Measurements from ENCODE around the gene CDH26.

Gene CDH26

GRCh38 chr20:59958123-59958522, at the start of gene CDH26:
Gene CDH26, plus strand, starts transcription at chr20:59958423. Its CDS starts 304 bp downstream, at chr20:59958727.
- Mint-ChIP-seq H3K27ac (no peak within 1 kb of the TSS), H3K36me3 (ENCODE audit: low read depth) (no peaks in the 10 kb centered on the region), H3K4me1 (no peaks in the 10 kb centered on the region), H3K27me3 (ENCODE audit: low read depth, poor library complexity) (peaks cover 18% of the 10 kb centered on the region), H3K4me3 (no peak within 1 kb of the TSS), H3K9me3 (no peaks in the 10 kb centered on the region)
- DNase-seq, result no peak
- TF ChIP-seq CTCF (IDR thresholded peaks at IDR 0.05), result no peak

DNA sequence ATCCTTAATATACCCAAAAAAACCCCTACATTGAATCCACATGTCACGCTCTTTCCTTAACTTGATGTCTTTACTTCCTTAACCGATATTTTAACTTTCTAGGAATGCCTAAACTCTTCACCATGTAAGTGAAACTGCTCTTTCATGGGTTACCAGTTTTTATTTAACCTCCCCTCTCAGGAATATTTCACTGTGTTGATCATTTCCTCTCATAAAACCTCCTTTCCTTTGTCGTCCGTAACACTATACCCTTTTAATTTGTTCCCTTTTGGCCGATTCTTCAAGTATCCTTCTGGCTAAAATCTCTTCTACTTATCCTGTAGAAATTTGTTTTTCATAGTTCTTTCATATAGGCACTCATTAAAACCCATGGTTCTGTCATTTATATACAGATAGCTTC, 49.4 kb upstream of the CDH26 start:
- no peak overlapping the region for H3K4me3 Mint-ChIP-seq
- no peak for TF ChIP-seq CTCF (IDR thresholded peaks at IDR 0.05)

GRCh38 chr20:59911041-59911440, 47.2 kb upstream of the CDH26 start:
- Mint-ChIP-seq H3K4me3 (no peak overlapping the region), H3K27ac (no peak overlapping the region), H3K36me3 (ENCODE audit: low read depth) (no peaks in the 10 kb centered on the region), H3K9me3 (no peaks in the 10 kb centered on the region), H3K27me3 (ENCODE audit: low read depth, poor library complexity) (peaks cover 3% of the 10 kb centered on the region), H3K4me1 (no peaks in the 10 kb centered on the region)
- no peak for DNase-seq
- TF ChIP-seq CTCF (IDR thresholded peaks at IDR 0.05), result no peak

More for the DNA sequence above, 49.4 kb upstream of the CDH26 start:
- no peak for DNase-seq
- Mint-ChIP-seq H3K9me3 (no peaks in the 10 kb centered on the region), H3K27ac (no peak overlapping the region), H3K27me3 (ENCODE audit: low read depth, poor library complexity) (peaks cover 7% of the 10 kb centered on the region), H3K4me1 (no peaks in the 10 kb centered on the region), H3K36me3 (ENCODE audit: low read depth) (no peaks in the 10 kb centered on the region)

GRCh38 chr20:59912609-59913008, 45.6 kb upstream of the CDH26 start:
- Mint-ChIP-seq H3K4me1 (no peaks in the 10 kb centered on the region), H3K4me3 (no peak overlapping the region), H3K36me3 (ENCODE audit: low read depth) (no peaks in the 10 kb centered on the region), H3K27ac (no peak overlapping the region), H3K9me3 (no peaks in the 10 kb centered on the region), H3K27me3 (ENCODE audit: low read depth, poor library complexity) (peaks cover 3% of the 10 kb centered on the region)
- no peak for DNase-seq
- TF ChIP-seq CTCF (IDR thresholded peaks at IDR 0.05), result no peak

- no peak for TF ChIP-seq CTCF (IDR thresholded peaks at IDR 0.05)
- peaks cover 6% of the 10 kb centered on the region for H3K27me3 Mint-ChIP-seq (ENCODE audit: low read depth, poor library complexity)
These were observed 37.3 kb upstream of the CDH26 start for GRCh38 chr20:59920944-59921343.

GRCh38 chr20:59923514-59923913, 34.7 kb upstream of the CDH26 start:
- Mint-ChIP-seq H3K4me3 (no peak overlapping the region), H3K36me3 (ENCODE audit: low read depth) (no peaks in the 10 kb centered on the region), H3K9me3 (no peaks in the 10 kb centered on the region), H3K27me3 (ENCODE audit: low read depth, poor library complexity) (peaks cover 6% of the 10 kb centered on the region), H3K4me1 (peaks cover 9% of the 10 kb centered on the region), H3K27ac (no peak overlapping the region)
- no peak for DNase-seq
- no peak for TF ChIP-seq CTCF (IDR thresholded peaks at IDR 0.05)

More at GRCh38 chr20:59920944-59921343, 37.3 kb upstream of the CDH26 start:
- Mint-ChIP-seq H3K4me1 (peaks cover 9% of the 10 kb centered on the region), H3K36me3 (ENCODE audit: low read depth) (no peaks in the 10 kb centered on the region), H3K27ac (no peak overlapping the region), H3K9me3 (no peaks in the 10 kb centered on the region), H3K4me3 (no peak overlapping the region)
- no peak for DNase-seq
